Measurements from ENCODE around the gene DOK6.

- TF ChIP-seq, protein P1, sequence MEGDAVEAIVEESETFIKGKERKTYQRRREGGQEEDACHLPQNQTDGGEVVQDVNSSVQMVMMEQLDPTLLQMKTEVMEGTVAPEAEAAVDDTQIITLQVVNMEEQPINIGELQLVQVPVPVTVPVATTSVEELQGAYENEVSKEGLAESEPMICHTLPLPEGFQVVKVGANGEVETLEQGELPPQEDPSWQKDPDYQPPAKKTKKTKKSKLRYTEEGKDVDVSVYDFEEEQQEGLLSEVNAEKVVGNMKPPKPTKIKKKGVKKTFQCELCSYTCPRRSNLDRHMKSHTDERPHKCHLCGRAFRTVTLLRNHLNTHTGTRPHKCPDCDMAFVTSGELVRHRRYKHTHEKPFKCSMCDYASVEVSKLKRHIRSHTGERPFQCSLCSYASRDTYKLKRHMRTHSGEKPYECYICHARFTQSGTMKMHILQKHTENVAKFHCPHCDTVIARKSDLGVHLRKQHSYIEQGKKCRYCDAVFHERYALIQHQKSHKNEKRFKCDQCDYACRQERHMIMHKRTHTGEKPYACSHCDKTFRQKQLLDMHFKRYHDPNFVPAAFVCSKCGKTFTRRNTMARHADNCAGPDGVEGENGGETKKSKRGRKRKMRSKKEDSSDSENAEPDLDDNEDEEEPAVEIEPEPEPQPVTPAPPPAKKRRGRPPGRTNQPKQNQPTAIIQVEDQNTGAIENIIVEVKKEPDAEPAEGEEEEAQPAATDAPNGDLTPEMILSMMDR (conservative IDR thresholded peaks at IDR 0.05; ENCODE audit: low read length), result no peak
- no peak for TF ChIP-seq EZH2phosphoT487 (IDR thresholded peaks at IDR 0.05; ENCODE audit: borderline replicate concordance, low read depth, low read length)
Observed at GRCh38 chr18:69730664-69731063, 330.0 kb downstream of the DOK6 start.
